Pancreas (tissue), 10 donors: ENCODE data around the gene SHISAL1. TPM values are rescaled to one million over a fixed set of nuclear protein-coding genes. Genes with fewer than 3 reads are reported as not detected.
A peak's percentile ranks its signal among the peaks of the same experiment; 100 is the strongest.

ENCODE experiments used
- ATAC-seq, 4 donors: fragments of 200-7000 bp; cut with Tn5 transposase; one replicate each; pipeline versions ENCODE4 v1.8.0 to v1.9.1; 2020; ENCODE audit warnings: mild to moderate bottlenecking in 4 of 4, moderate library complexity in 4 of 4
- DNase-seq, 6 donors: peaks; one replicate each; pipeline ENCODE4 v3.0.0-alpha.2; 2020
- FAIRE-seq: peaks from 2 replicates; lab custom pipeline; 2012; peaks lifted over from hg19 to GRCh38; lab: Jason Lieb, UNC
- H3K27ac ChIP-seq, 4 donors: fragments of 200-600 bp; sonication (generic); 1 replicate in 3 of 4; 2 replicates in 1 of 4; pipeline versions ENCODE4 v1.5.0 to v1.8.0; 2020
- H3K27me3 ChIP-seq, 4 donors: fragments of 200-600 bp; one replicate each; pipeline ENCODE4 v1.8.0; 2021
- H3K36me3 ChIP-seq, 3 donors: fragments of 200-600 bp; sonication (generic) in 1 of 3; one replicate each; pipeline versions ENCODE4 v1.5.0 to v1.8.0; 2020 to 2021
- H3K4me1 ChIP-seq, 3 donors: fragments of 200-600 bp; one replicate each; pipeline ENCODE4 v1.8.0; 2021
- H3K4me3 ChIP-seq, 4 donors: fragments of 200-600 bp; sonication (generic) in 2 of 4; one replicate each; pipeline versions ENCODE4 v1.5.0 to v1.8.0; 2020 to 2021
- H3K9me3 ChIP-seq, 4 donors: fragments of 200-600 bp; one replicate each; pipeline ENCODE4 v1.8.0; 2021
- WGBS, 2 donors: extraction: QIAGEN DNeasy Blood & Tissue Kit; methylation state at CpG; one replicate each; pipeline ENCODE4 v1.1.7; 2013; 5-methylcytosine and 5-hydroxymethylcytosine counted together
- intact Hi-C, 3 donors: fragments of 100-400 bp; cut with DNase I; formaldehyde crosslinking; loops; one replicate each; pipeline versions ENCODE4 v1.11.1 to v1.14.2; 2022
- polyA plus RNA-seq, 2 donors: library from polyadenylated mRNA; stranded (reverse); fragments of 200-250 nt; gene quantifications; one replicate each; pipeline ENCODE4 v1.2.3, GENCODE V29; 2013
- total RNA-seq, 6 donors: library from RNA; stranded (reverse); fragmentation: NEBNext Ultra II Directional in 4 of 6; extraction: Animal tissue kit (Norgen Biotek cat#: 25700) in 4 of 6; gene quantifications; one replicate each; pipeline versions ENCODE4 v1.2.1 to v1.2.4, GENCODE V29; 2021 to 2023
- TF ChIP-seq, protein P1 (sequence below), 4 donors: fragments of 200-600 bp; sonication (generic) in 3 of 4; IDR thresholded peaks; one replicate each; pipeline versions ENCODE4 v1.5.0 to v1.8.0; 2021; ENCODE audit warnings: antibody characterized with exemption in 4 of 4
- donor health status: healthy with polysubstance abuse.
- donor health status: DM: no; HTN: no; CAD: no; lungs with moderate emphysema.
- donor health status: DM: no; HTN: no; CAD: no.
- donor health status: control.
- donor health status: control.
- donor health status: Bipolar disorder and iron deficiency.
- donor health status: DM: yes; HTN: yes; CAD: no.
- donor health status: DM: no; HTN: no; CAD: no.
- donor health status: DM: no; HTN: no; CAD: no.
- donor health status: DM: yes; HTN: yes; CAD: no.

The SHISAL1 gene
- total and polyA plus RNA-seq, 8 donors: 0.35 to 1.3 (median 0.54) TPM

DNA sequence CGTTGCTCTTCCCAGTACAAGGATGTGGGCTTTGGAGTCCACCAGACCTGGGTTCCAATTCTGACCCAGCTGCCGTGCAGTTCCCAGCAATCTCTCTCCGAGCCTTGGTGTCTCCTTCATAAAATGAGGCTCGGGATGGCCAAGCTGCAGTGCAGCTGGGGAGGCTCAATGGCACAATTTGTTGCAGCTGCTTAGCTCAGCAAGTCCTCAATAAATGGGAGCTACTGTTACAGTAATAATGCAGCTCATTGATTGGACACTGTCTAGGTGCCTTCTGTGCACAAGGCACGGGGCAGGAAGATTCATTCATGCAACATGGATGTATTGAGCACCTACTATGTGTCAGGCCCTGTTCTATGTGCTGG, 37.1 kb downstream of the SHISAL1 start:
- Histone ChIP-seq H3K27ac (no peak overlapping the region), H3K4me1 (no peaks in the 10 kb centered on the region), H3K36me3 (no peaks in the 10 kb centered on the region), H3K9me3 (no peaks in the 10 kb centered on the region), H3K27me3 (no peaks in the 10 kb centered on the region), H3K4me3 (no peak overlapping the region)
- TF ChIP-seq, protein P1, sequence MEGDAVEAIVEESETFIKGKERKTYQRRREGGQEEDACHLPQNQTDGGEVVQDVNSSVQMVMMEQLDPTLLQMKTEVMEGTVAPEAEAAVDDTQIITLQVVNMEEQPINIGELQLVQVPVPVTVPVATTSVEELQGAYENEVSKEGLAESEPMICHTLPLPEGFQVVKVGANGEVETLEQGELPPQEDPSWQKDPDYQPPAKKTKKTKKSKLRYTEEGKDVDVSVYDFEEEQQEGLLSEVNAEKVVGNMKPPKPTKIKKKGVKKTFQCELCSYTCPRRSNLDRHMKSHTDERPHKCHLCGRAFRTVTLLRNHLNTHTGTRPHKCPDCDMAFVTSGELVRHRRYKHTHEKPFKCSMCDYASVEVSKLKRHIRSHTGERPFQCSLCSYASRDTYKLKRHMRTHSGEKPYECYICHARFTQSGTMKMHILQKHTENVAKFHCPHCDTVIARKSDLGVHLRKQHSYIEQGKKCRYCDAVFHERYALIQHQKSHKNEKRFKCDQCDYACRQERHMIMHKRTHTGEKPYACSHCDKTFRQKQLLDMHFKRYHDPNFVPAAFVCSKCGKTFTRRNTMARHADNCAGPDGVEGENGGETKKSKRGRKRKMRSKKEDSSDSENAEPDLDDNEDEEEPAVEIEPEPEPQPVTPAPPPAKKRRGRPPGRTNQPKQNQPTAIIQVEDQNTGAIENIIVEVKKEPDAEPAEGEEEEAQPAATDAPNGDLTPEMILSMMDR (IDR thresholded peaks at IDR 0.05): no peak
- ATAC-seq (peak in 2 of 4 donors; percentile 3 to 12), DNase-seq (no peak), FAIRE-seq (no peak)
- intact Hi-C loops: no loop called here
- WGBS, 2 donors: 58 to 72% methylated on average over 5 of the region's 5 CpGs

DNA sequence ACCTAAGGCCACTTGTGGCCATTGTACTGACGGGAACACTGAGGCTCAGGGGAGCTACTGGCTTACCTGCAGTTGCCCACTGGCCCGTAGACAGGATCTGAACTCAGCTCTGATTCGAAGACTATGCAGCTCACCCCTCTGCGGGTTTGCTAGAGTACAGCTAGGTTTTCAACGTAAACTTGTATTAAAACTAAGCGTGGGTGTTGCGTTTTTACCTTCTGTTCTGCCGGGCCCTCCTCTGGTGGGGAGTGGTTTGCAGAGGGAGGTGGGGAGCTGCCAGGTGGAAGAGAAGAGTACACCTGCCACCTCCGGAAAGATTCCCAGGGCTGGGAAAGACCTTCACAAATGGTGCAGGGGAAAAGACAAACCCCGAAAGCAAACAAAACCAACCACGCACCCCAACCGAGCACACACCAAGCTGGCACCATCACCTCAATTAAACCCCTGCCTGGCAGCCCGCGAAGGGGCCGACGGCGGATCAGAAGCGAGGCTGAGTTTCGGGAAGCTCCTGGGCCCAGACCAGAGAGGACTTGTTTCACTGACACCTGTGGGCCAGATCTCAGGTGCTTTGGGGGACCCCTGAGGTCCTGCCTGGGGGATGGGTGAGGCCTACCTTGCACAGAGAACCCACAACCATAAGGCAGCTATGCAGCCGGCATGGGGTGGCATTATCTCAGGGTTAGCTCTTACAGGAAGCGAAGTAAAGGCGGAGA, 37.7 kb downstream of the SHISAL1 start:
- 41 to 42% methylated on average over 22 of the region's 22 CpGs for WGBS, 2 donors
- no peak for FAIRE-seq
- H3K27ac ChIP-seq: no peak overlapping the region
- peak overlapping the region in 1 of 4 donors; percentile 25 for H3K4me3 ChIP-seq
- no peaks in the 10 kb centered on the region for H3K27me3 ChIP-seq
- TF ChIP-seq, protein P1 (IDR thresholded peaks at IDR 0.05): no peak
- no peaks in the 10 kb centered on the region for H3K4me1 ChIP-seq
- ATAC-seq: peak; percentile 50 to 86 (median 78)
- no peaks in the 10 kb centered on the region for H3K9me3 ChIP-seq
- peak in 5 of 6 donors; percentile 20 to 60 (median 48) for DNase-seq
- no peaks in the 10 kb centered on the region for H3K36me3 ChIP-seq
- intact Hi-C loops: no loop called here

DNA sequence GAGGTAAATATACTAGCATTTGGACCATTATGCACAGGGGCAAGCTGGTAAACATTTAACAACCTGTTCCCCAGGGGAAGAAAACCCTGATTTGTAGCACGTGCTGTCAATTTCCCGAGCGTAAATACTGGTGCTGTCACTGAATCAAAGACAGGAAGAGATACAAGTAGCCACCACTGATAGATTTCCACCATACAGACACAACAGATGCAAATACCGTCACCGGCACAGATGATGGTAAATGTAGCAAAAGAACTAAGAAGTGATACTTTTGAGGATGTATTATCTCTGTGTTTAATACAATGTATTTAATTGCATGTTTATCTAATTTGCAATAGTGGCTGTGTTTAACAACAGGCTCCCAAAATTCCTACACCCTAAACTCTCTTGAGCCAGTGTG, 39.6 kb downstream of the SHISAL1 start:
- no peaks in the 10 kb centered on the region for H3K4me1 ChIP-seq
- FAIRE-seq (no peak), ATAC-seq (no peak), DNase-seq (no peak)
- WGBS, 2 donors: 23 to 33% methylated on average over 5 of the region's 5 CpGs
- H3K36me3 ChIP-seq: no peaks in the 10 kb centered on the region
- H3K27me3 ChIP-seq: no peaks in the 10 kb centered on the region
- H3K27ac ChIP-seq: no peak overlapping the region
- intact Hi-C loops: no loop called here
- H3K9me3 ChIP-seq: no peaks in the 10 kb centered on the region
- H3K4me3 ChIP-seq: no peak overlapping the region
- TF ChIP-seq, protein P1 (IDR thresholded peaks at IDR 0.05): no peak

DNA sequence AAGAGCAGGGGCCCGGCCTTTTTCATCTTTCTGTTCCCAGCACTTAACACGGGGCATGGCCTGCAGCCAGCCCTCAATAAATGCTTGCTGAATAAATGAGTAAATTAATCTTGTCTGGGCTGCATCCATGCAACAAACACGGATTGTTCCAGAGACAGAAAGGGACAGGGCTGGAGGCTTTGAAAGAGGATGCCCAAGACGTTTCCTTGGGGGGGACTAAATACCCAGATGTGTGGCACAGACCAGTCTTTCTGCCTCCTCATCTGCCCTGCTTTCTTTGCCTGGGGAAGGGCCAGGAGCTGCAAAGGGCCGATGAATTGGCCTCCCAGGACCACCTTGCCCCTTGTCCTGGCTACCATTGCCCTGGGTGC, 40.4 kb downstream of the SHISAL1 start:
- 24 to 31% methylated on average over 5 of the region's 5 CpGs for WGBS, 2 donors
- FAIRE-seq (no peak), DNase-seq (peak in 1 of 6 donors; percentile 36), ATAC-seq (no peak)
- H3K4me1 ChIP-seq: no peaks in the 10 kb centered on the region
- no peak overlapping the region for H3K4me3 ChIP-seq
- H3K27me3 ChIP-seq: no peaks in the 10 kb centered on the region
- TF ChIP-seq, protein P1 (IDR thresholded peaks at IDR 0.05): no peak
- H3K36me3 ChIP-seq: no peaks in the 10 kb centered on the region
- no peaks in the 10 kb centered on the region for H3K9me3 ChIP-seq
- intact Hi-C loops: no loop called here
- no peak overlapping the region for H3K27ac ChIP-seq

DNA sequence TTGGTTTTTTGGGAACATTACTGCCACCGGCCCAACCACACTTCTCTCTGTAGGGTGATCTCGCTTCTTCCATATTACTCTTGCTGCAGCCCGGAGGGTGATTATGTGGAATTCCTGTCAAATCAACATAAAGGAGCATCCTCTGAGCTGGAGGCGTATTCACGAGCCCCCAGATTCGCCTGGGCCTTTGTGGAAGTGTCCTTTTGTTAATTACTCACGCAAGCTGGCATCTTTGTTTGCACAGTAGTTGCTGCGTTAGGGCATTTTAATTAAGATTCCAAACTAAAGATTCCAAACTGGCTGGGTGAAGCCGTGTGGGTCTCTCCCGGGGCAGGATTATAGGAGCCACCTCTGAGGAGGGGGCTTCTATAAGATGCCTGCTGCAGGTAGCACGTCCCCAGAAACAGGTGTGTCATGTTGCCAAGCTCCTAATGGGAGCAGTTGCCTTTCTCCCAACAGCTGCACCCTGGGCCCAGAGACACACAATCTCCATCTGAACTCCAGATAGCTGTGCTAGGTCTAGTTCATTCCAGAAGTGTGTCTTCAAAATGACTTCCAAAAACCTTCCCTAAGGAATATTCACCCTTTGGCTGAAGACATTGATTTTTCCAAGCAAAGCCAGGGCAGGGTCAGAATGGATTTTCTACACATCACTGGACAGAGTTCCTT, 40.9 kb downstream of the SHISAL1 start:
- ATAC-seq (no peak), FAIRE-seq (no peak), DNase-seq (peak in 1 of 6 donors; percentile 21)
- no peak overlapping the region for H3K4me3 ChIP-seq
- 64 to 72% methylated on average over 11 of the region's 11 CpGs for WGBS, 2 donors
- intact Hi-C loops: no loop called here
- no peaks in the 10 kb centered on the region for H3K27me3 ChIP-seq
- H3K36me3 ChIP-seq: no peaks in the 10 kb centered on the region
- no peak overlapping the region for H3K27ac ChIP-seq
- no peaks in the 10 kb centered on the region for H3K9me3 ChIP-seq
- TF ChIP-seq, protein P1 (IDR thresholded peaks at IDR 0.05): no peak
- H3K4me1 ChIP-seq: no peaks in the 10 kb centered on the region
